Measurements from ENCODE around the gene MFSD8.
"Not testable (repeated sequence)": the region's sequence is repeated elsewhere in the genome, so short reads cannot be mapped to it uniquely, and the experiment has no call there.

MFSD8 gene, protein sequence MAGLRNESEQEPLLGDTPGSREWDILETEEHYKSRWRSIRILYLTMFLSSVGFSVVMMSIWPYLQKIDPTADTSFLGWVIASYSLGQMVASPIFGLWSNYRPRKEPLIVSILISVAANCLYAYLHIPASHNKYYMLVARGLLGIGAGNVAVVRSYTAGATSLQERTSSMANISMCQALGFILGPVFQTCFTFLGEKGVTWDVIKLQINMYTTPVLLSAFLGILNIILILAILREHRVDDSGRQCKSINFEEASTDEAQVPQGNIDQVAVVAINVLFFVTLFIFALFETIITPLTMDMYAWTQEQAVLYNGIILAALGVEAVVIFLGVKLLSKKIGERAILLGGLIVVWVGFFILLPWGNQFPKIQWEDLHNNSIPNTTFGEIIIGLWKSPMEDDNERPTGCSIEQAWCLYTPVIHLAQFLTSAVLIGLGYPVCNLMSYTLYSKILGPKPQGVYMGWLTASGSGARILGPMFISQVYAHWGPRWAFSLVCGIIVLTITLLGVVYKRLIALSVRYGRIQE

DNA sequence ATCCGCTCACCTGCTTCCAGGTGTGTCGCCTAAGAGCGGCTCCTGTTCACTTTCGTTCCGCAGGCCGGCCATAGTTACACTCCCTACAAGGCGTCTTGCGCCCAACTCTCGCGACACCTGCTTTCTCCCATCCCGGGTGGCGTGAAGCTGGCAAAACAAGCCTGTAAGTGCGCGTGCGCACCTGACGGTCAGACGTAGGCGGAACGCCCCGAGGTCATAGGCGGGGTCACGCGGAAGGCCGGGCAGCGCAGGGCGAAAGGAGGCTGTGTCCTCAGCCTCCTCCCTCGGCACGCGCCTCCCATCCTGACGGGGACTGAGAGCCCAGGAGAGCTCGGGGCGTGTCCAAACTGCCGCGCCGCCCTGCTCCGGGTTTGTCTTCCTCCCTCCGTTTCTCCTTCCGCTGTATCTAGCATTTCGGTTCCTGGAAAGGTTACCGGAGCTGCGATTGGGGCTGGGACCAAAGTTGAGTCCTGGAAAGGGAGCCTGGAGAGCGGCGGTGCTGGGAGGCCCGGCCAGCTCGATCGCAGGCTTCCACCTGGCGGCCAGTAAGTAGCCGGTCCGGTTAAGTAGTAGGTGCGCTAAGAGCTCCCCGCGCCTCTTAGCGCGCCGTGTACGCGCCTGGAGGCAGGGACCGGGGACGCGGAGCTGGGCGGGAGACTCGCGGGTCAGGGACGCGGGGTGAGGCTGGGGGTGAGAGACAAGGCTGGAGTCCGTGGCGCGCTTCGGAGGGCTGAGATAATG lies at the start of gene MFSD8, which contains the start of gene ABHD18:
MFSD8 (minus strand) TSS at position 112 of the 741 bp plus-strand sequence; CDS start at position 72, 40 bp downstream.
ABHD18 (plus strand) TSS at position 345 of the 741 bp plus-strand sequence. CDS start 17,550 bp downstream, outside the sequence.
- DNase-seq: peak; percentile 99

DNA sequence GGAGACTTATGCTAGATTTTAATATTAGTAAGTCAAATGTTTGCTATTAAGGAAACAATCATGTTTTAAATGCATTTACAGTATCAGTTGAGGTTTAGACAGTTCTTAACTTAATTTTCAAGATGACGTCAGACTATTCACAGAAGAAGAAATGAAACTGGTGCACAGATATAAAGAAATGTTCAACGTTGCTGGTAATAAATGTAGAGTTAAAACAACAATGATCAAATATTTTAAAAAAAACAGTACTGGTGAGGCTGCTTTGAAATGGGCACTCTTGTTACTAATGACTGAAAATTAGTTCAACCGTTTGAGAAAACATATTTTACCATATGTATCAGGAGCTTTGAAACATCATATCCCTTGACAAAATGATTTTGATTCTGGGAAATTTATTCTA lies 44.5 kb upstream of the MFSD8 start:
- DNase-seq: no peak

DNA sequence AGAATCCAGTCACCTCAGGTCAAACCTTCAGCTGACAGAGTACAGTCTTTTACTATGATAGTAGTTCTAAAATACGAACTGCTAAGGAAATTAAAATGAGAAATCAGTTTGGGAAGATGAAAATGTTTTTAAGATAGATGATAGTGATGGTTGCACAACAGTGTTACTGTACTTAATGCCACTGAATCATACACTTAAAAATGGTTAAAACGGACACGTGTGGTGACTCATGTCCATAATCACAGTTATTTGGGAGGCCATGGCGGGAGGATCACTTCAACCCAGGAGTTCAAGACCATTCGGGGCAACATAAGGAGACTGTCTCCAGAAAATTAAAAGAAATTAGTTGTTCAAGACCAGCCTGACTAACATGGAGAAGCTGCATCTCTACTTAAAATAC lies 41.6 kb upstream of the MFSD8 start:
- DNase-seq: no peak

DNA sequence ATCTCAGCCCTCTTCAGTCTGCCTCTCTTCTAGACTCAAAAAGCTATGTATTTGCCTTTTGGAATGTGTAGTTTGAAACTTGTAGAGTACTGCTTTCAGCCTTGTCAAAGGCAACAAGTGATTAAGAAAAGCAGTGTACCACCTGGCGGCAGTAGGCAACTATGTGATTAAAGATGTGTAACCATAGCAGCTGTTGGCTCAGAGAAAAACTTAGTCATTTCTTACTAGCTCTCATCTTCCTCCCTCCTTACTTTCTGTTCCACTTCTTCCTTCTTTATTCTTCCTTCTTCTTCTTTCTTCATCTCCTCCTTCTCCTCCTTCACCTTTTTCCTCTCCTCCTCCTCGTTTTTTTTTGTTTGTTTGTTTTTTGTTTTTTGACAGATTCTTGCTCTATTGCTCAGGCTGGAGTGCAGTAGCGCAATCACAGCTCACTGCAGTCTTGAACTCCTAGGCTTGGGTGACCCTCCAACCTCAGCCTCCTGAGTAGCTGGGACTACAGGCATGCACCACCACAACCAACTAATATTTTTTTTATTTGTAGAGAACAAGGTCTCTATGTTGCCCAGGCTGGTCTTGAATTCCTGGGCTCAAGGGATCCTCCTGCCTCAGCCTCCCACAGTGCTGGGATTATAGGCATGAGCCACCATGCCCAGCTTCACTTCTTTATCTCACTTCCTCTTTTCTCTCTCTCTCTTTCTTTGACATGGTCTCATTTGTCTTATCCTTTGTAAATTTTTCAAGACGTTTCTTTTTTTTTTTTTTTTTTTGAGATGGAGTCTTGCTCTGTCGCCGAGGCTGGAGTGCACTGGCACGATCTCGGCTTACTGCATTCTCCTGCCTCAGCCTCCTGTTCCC lies 32.8 kb upstream of the MFSD8 start:
- peak; percentile 35 for DNase-seq

DNA sequence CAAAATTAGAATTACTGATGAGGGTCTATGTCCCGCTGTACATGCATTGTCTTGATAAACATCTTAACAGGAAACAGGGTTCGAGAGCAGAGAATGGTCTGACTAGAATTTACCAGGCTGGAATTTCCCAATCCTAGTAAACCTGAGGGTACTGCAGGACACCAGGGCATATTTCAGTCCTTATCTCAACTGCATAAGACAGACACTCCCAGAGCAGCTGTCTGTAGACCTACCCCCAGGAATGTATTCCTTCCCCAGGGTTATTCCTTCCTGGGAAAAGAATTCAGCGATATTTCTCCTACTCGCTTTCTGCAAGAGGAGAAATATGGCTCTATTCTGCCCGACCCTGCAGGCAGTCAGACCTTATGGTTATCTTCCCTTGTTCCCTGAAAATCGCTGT lies 31.5 kb upstream of the MFSD8 start:
- DNase-seq: not testable (repeated sequence)

DNA sequence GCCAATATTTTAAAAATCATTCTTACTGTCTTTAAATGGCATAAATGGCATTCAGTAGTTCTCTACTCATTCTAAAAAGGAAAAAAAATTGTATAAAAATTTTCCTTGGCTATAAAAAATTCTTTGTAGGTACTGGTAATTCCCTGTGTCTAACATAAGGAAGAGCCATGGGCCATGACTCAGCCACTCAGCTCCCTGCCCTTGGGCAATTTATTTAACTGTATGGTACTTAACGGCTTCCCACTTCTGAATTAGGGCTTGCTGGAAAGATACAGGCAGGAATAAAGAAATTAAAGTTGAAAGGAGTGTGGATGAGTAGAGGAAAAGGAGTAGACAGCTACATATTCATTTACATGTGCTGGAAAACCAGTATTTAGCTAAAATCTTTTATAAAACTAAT lies 30.8 kb upstream of the MFSD8 start:
- DNase-seq: no peak

DNA sequence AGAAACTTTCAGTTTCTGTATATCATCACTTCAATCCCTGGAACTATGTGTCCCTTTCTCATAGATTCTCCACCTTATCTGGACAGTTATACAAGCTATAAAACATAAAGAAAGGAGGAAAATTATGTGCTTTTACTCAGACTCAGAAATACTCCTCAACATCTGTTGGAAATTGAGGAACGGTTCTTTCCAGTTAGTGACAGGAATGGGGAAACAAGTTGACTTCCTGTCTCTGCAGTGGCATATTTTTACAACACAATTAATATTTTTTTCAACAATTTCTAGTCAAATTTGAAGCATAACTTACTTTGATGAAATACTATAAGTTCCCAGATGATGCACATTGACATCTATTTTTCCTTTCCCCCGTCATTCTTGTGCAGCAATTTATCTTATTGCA lies 28.2 kb upstream of the MFSD8 start:
- no peak for DNase-seq

DNA sequence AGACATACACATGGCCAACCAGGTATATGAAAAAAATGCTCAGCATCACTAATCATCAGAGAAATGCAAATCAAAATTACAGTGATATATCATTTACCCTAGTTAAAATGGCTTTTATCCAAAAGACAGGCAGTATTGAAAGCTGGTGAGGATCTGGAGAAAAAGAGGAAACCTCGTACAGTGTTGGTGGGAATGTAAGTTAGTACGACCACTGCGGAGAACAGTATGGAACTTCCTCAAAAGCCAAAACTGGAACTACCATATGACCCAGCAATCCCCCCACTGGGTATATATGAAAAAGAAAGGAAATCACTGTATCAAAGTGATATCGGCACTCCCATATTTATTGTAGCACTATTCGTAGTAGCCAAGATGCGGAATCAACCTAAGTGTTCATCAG lies 23.7 kb upstream of the MFSD8 start:
- no peak for DNase-seq

DNA sequence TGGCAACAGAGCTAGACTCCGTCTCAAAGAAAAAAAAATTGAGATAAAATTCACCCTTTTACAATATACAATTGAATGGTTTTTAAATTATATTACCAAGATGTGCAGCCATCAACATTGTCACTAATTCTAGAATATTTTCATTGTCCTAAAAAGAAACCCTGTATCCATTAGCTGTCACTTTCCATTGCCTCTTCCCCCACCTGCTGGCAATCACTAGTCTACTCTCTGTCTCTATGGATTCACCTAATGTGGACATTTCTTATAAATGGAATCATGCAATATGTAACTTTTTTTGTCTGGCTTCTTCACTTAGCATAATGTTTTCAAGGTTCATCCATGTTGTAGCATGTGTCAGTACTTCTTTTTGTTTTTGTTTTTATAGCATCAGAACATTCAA lies 21.0 kb upstream of the MFSD8 start:
- DNase-seq: no peak

DNA sequence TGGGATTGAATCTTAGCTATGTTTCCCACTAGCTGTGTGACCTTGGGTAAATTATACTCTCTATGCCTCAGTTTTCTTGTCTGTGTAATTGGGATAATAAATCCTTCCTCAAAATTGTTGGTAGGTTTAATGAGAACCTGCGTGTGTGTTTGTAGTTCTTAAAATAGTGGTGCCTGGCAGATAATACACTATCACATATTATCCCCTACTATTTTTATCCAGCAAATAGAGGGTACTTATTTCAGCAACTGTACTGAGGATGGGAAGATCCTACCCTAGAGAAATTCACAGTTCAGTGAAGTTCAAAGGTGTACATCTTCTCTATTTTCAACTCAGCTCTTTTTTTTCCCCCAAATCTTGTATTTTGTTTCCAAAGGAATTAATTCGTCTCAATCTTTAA lies 17.5 kb upstream of the MFSD8 start:
- no peak for DNase-seq

DNA sequence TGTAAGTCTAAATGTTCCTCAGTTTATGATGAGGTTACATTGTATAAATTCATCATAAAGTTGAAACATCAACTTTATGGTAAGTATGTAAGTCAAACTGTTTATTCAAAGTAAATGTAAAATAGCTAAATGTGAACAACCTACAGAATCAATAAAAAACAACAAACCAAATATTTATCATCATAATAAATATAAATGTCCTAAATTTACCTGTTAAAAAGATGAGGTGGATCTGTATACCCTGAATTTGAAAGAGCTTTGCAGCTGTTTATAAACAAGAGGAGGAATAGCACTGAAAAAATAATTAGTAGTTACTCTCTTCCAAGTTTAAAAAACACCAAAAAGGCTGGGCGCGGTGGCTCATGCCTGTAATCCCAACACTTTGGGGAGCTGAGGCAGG lies 14.0 kb upstream of the MFSD8 start:
- DNase-seq: no peak

DNA sequence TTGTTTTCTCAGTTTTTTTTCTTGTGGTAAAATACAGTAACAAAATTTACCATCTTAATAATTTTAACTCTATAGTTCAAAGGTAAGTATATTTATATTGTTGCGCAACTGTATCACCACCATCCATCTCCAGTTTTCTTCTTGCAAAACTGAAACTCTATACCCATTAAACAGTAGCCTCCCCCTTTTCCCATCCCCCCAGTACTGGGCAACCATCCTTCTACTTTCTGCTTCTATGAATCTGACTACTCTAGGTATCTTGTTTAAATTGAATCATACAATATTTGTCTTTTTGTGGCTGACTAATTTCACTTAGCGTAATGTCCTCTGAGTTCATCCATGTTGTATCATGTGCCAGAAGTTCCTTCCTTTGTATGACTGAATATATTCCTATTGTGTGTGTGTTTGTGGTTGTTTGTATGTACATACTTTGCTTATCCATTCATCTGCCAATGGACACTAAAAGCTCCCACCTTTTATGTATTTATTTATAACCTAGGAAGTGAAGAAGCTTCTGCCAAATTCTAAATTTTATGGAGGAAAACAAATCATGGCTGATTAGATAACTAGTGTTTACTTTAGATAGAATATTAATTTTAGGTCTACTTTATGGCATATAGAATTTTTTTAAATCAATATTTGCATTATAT lies 10.3 kb upstream of the MFSD8 start:
- DNase-seq: no peak

DNA sequence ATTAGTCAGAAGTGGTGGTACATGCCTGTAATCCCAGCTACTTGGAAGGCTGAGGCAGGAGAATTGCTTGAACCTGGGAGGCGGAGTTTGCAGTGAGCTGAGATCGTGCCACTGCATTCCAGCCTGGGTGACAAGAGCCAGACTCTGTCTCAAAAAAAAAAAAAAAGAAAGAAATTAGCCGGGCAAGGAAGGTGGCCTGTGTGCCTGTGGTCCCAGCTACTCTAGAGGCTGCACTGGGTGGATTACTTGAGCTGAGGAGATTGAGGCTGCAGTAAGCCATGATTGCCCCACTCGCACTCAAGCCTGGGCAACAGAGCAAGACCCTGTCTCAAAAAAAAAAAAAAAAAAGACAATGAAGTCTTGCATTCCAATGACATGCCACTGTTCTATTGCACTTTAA lies 6.0 kb upstream of the MFSD8 start:
- not testable (repeated sequence) for DNase-seq

DNA sequence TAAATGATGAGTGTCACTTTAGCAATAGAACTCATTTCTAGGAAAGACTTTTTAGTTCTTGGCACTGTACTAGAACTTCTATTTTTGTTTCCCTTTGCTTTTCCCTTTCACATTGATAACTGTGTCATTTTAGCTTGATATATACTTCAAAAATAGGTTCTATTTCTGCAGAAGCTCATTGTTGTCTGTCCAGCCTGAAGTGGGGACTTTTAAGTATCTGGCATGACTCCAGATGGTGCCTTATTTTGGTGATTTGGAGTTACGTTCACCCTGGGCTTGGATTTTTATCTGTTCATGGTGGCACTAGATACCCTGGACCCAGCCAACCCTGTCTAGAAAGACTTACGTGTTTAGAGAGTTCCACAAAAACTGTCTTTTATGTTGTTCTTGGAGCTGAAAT lies 3.6 kb upstream of the MFSD8 start:
- no peak for DNase-seq

DNA sequence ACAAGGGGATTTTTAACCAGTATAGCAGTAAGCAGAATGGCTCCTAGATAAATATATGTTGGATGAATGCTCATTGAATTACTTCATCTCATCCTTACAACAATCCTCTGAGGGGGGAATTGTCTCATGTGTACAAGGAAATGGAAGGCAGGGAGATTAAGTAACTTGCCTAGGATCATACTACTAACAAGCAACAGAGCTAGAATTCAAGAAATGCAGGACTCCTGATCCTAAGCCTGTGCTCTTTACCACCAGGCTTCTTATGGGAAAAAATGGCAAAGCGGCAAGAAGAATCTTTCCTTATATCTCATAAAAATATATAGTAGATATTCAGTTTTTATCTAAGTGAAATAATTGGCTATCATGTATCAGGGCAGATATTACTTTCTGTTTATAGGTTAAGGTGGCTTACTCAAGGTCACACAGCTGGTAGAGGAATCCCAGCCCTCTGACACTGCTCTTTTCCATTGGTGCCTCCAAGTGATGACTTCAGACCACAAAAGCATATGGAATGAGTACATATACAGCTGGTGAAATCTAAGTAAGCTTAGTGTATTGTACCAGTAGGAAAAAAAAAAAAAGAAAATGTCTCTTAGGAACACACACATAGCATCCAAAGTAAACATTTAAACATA lies 2.3 kb upstream of the MFSD8 start:
- no peak for DNase-seq

DNA sequence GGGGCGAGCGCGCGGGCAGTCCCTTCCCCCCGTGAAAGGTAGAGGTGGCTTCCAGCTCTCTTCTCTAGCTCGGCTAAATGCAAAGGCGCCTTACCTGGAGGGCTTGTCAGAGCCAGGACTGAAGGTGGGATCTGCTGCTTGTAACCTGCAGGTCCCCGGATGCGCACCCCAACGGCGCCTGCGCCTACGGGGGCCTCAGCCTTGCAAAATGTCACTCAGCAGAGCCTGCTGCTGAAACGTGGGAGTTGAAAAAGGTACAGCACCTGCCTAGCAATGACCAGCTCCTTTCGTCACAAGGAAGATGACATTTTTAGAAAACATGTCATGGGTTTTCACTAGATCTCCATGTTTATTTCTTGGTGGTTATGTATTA lies 816 bp upstream of the MFSD8 start:
- peak; percentile 76 for DNase-seq

DNA sequence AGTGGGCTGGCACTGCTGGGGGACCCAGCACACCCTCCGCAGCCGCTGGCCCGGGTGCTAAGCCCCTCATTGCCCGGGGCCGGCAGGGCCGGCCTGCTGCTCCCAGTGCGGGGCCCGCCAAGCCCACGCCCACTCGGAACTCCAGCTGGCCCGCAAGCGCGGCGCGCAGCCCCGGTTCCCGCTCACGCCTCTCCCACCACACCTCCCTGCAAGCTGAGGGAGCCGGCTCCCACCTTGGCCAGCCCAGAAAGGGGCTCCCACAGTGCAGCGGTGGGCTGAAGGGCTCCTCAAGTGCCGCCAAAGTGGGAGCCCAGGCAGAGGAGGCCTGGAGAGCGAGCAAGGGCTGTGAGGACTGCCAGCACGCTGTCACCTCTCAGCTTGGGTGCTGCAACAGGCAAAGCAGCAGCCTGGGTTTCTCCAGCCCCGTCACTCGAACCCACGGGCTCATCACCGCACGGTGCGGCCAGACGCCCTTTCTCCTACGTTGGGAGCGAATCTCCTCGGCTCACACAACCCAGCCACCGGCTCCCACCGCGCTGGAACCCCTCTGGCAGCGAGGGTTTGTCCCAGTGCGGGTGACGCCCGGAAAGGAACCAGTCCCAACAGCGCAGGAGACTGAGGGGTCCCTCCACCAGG lies 429 bp downstream of the MFSD8 start:
- DNase-seq: not testable (repeated sequence)

DNA sequence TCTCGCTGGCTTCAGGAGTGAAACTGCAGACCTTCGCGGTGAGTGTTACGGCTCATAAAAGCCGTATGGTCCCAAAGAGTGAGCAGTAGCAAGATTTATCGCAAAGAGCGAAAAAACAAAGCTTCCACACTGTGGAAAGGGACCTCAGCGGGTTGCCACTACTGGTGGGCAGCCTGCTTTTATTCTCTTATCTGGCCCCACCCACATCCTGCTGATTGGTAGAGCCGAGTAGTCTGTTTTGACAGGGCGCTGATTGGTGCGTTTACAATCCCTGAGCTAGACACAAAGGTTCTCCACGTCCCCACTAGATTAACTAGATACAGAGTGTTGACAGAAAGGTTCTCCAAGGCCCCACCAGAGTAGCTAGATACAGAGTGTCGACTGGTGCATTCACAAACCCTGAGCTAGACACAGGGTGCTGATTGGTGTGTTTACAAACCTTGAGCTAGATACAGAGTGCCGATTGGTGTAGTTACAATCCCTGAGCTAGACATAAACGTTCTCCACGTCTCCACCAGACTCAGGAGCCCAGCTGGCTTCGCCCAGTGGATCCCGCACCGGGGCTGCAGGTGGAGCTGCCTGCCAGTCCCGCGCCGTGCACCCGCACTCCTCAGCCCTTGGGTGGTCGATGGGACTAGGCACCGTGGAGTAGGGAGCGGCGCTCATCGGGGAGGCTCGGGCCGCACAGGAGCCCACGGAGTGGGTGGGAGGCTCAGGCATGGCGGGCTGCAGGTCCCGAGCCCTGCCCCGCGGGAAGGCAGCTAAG lies 1.2 kb downstream of the MFSD8 start:
- not testable (repeated sequence) for DNase-seq

DNA sequence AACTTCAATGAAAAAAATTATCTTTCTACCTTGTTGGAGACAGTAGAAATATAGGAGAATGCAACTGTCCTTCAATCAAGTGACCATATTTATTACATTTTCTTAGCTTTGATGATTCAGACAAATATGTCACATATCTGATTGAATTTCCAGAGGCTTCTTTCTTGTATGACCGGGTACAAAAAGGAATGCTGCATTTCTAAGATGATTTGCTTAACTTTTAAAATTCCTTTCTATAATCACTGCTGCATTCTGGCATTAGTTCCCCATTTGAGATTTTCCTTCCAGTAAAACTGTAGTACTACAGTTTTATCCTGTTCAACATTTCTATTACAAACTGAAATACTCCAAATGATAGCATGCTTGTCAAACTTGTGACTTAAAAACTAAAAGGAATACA lies 5.2 kb downstream of the MFSD8 start:
- DNase-seq: no peak

DNA sequence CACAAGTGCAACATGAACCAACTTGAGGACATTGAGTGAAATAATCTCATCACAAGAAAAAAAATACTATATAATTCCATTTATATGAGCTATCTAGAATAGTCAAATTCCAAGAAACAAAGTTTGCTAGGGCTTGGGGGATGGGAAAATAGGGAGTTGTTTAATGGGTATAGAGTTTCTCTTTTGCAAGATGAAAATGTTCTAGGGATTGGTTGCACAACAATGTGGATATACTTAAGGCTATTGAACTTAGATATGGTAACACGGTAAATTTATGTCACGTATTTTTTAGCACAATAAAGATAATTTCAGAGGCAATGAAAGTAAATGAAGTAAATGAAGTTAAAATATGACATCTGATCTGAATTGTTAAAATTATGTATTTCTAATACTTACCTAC lies 7.9 kb downstream of the MFSD8 start:
- no peak for DNase-seq

DNA sequence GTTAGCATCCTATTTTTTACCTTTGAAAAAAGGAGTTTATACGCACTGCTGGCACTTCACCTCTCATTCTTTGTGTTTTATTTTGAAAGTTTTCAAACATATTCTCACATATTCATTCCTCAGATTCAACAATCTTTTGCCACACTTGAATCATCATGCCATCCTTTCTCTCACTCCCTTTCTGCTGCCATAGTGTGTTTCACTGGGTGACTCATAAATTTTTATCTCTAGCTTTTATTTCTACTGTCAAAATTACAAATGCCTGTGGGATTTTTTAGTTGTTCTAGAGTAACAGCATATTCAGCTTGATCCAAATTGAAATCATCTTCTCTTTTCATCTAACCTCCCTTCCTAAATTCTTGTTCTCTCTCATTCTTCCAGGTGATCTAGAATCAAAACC lies 28.0 kb downstream of the MFSD8 start:
- no peak for DNase-seq
